Mucosa of rectum (tissue), 2 donors: ENCODE results near the gene FANCI.

Experiments
- H3K27ac ChIP-seq, 2 donors: one replicate each; pipeline ENCODE4 v1.7.0; 2013; ENCODE audit warnings: inconsistent platforms in 2 of 2, low read depth in 2 of 2, low read length in 2 of 2
- H3K27me3 ChIP-seq, 2 donors: one replicate each; pipeline ENCODE4 v1.7.0; 2013; ENCODE audit warnings: low read length in 2 of 2; ENCODE audit not compliant: control insufficient read depth in 2 of 2, insufficient read depth in 2 of 2
- H3K36me3 ChIP-seq, 2 donors: one replicate each; pipeline ENCODE4 v1.7.0; 2013; ENCODE audit warnings: low read length in 2 of 2; ENCODE audit not compliant: control insufficient read depth in 2 of 2, insufficient read depth in 2 of 2
- H3K4me1 ChIP-seq, 2 donors: one replicate each; pipeline ENCODE4 v1.7.0; 2013; ENCODE audit warnings: low read length in 2 of 2, mild to moderate bottlenecking in 1 of 2; ENCODE audit not compliant: control insufficient read depth in 2 of 2, insufficient read depth in 2 of 2
- H3K4me3 ChIP-seq, 2 donors: one replicate each; pipeline ENCODE4 v1.7.0; 2013; ENCODE audit warnings: low read length in 2 of 2
- H3K9ac ChIP-seq, 2 donors: one replicate each; pipeline ENCODE4 v1.7.0; 2013; ENCODE audit warnings: low read length in 2 of 2, low read depth in 1 of 2, mild to moderate bottlenecking in 1 of 2
- H3K9me3 ChIP-seq, 2 donors: one replicate each; pipeline ENCODE4 v1.7.0; 2013; ENCODE audit warnings: low read length in 2 of 2; ENCODE audit not compliant: control insufficient read depth in 2 of 2
- donor health status: healthy.
- donor health status: Normal muscosa, but diverticular disease.

Gene FANCI

DNA sequence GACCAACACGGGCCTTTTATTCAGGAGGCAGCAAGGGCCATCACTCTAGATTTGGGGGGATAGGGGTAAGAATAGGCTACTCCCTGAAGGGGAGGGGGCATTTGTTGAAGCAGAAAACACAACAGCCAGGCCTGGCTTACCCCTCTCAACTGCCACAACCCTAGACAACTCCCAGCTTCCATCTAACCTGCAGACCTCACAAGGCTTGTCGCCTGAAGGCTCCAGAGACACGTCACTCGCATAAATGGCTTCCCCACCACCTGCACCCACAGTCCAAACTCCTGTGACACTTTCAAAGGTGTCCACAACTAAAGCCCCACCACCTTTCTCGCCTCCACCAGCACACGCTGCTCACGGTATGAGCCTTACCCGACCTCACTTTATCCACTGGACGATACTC, 75.9 kb downstream of the FANCI start:
- Histone ChIP-seq H3K9me3 (no peaks in the 10 kb centered on the region), H3K9ac (no peak overlapping the region), H3K27me3 (no peaks in the 10 kb centered on the region), H3K36me3 (peaks cover 92 to 96% of the 10 kb centered on the region in 2 donors), H3K4me3 (no peak overlapping the region), H3K27ac (no peak overlapping the region), H3K4me1 (no peaks in the 10 kb centered on the region)

DNA sequence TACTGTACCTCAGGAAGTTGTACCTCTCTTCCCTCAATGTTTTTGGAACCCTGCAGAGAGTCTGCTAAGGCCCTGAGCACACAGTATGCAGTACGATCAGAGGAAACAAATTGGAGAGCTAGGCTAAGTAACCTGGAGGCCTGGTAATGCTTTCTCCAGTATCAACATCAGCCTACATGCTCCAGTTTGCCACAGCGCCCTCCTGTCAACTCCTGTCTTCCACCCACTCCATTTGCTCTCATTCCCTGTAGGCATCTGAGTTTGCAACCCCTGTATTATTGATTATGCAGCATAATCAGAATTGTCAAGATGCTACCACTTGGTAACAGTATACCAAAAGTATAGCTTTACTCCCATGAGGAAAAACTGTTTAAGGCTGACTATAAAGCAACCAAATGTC, 76.4 kb downstream of the FANCI start:
- H3K36me3 ChIP-seq, result peaks cover 90 to 97% of the 10 kb centered on the region in 2 donors
- H3K9ac ChIP-seq, result no peak overlapping the region
- no peaks in the 10 kb centered on the region for H3K4me1 ChIP-seq
- H3K27ac ChIP-seq, result no peak overlapping the region
- H3K4me3 ChIP-seq, result no peak overlapping the region
- no peaks in the 10 kb centered on the region for H3K27me3 ChIP-seq
- no peaks in the 10 kb centered on the region for H3K9me3 ChIP-seq

DNA sequence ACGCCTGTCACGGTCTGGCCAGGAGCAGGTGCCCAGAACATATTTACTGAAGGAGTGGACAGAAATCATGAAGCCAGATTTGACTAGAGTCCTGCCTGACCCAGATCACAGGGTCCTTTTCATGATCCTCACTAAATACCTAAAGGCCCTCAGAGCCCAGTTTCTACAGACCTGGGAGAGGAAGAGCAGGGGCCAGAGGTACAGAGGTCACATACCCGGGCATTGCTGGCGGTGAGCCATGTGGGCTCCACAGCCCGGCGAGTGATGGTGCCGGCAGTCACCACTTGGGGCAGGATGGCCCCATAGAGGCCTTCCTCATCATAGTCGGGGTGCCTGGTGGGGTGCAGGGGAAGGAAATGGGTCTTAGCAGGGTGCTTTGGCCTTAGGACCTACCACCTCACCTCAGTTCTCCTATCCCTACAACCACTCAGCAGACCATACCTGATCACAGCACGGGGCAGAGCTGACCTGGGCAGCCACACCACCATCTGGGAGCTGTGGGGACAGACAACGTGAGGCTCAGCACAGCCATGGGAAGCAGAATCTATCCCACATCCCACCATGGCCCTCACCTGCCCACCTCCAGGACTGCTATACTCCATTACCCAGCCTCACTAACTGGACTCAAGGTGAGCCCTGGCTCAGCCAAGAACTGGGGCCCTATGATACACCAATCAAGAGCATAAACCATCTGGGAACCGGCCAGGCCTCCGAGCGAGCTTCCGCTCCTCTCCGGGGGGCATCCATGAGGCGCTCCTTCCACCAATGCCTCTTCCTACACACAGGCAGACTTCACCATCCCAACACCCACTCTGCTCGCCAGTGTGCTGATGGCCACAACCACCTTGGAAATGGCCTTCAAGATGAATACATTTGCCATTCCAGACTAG, 78.0 kb downstream of the FANCI start:
- Histone ChIP-seq H3K9me3 (no peaks in the 10 kb centered on the region), H3K9ac (no peak overlapping the region), H3K27ac (no peak overlapping the region), H3K4me3 (no peak overlapping the region), H3K4me1 (no peaks in the 10 kb centered on the region), H3K36me3 (peaks cover 92 to 97% of the 10 kb centered on the region in 2 donors), H3K27me3 (no peaks in the 10 kb centered on the region)

DNA sequence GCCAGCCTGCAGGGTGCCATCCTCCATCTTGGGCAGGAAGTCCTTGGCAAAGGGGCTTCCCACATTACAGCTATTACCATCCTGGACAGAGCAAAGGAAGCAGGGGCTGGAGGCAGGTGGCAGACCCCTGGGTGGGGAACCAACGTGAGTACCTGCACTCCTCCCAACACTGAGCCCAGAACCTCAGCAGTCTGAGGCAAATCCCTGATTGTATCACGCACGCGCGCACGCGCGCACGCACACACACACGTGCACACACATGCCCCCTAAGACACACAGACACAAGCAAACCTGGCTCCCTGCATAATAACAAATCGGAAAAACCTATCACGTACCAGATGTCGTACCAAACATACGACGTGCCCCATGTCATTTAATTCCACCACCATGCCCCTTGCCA, 79.0 kb downstream of the FANCI start:
- Histone ChIP-seq H3K9ac (no peak overlapping the region), H3K4me1 (no peaks in the 10 kb centered on the region), H3K36me3 (peaks cover 94 to 98% of the 10 kb centered on the region in 2 donors), H3K27me3 (no peaks in the 10 kb centered on the region), H3K4me3 (no peak overlapping the region), H3K9me3 (no peaks in the 10 kb centered on the region), H3K27ac (no peak overlapping the region)

DNA sequence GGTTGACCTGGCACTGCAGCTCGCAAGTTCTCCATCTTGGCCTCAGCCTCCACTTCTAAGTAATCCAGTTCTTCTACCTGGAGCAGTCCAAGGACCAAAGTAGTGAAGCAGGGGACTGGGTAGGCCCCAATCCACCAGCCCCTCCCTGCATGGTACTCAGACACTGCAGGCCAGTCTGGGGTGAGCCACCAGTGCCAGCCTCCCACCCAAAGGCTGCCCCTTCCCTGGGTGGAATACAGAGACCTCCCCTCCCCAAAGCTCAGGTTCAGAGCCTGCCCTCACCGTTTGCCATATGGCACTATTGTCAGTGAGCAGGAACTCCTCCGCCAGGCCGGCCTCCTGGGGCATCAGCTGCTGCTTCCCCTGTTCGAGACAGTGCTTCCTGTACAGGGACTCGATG, 80.0 kb downstream of the FANCI start:
- H3K4me3 ChIP-seq, result no peak overlapping the region
- peaks cover 96 to 100% of the 10 kb centered on the region in 2 donors for H3K36me3 ChIP-seq
- H3K27me3 ChIP-seq, result no peaks in the 10 kb centered on the region
- no peaks in the 10 kb centered on the region for H3K9me3 ChIP-seq
- no peak overlapping the region for H3K9ac ChIP-seq
- no peak overlapping the region for H3K27ac ChIP-seq
- H3K4me1 ChIP-seq, result peaks cover under 1% of the 10 kb centered on the region in 2 donors

GRCh38 chr15:89325039-89325803, 81.4 kb downstream of the FANCI start:
- Histone ChIP-seq H3K4me1 (peaks cover 7 to 14% of the 10 kb centered on the region in 2 donors), H3K36me3 (peaks cover 96 to 99% of the 10 kb centered on the region in 2 donors), H3K27me3 (no peaks in the 10 kb centered on the region), H3K9ac (no peak overlapping the region), H3K27ac (no peak overlapping the region), H3K9me3 (no peaks in the 10 kb centered on the region), H3K4me3 (no peak overlapping the region)

DNA sequence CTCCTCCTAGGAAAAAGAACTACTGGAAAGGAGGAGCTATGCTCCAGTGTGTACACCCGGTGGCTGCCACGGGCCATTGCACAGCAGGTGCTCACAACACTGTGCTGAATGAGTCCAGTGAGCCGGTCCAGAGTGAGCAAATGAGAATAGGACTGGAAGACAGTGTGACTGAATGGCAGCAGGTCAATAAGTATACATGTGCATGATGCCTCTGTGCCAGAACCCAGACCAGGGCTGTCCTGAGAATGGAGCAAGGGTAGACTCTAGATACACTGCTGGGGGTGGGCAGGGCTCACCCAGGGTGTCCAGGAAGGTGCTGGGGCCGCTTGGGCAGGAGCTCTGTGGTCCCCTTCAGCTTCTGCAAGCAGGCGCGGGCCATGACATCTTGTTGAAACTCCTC, 82.5 kb downstream of the FANCI start:
- Histone ChIP-seq H3K36me3 (peaks cover 90 to 97% of the 10 kb centered on the region in 2 donors), H3K9ac (no peak overlapping the region), H3K27me3 (no peaks in the 10 kb centered on the region), H3K27ac (no peak overlapping the region), H3K9me3 (no peaks in the 10 kb centered on the region), H3K4me1 (peaks cover 13 to 25% of the 10 kb centered on the region in 2 donors), H3K4me3 (no peak overlapping the region)

DNA sequence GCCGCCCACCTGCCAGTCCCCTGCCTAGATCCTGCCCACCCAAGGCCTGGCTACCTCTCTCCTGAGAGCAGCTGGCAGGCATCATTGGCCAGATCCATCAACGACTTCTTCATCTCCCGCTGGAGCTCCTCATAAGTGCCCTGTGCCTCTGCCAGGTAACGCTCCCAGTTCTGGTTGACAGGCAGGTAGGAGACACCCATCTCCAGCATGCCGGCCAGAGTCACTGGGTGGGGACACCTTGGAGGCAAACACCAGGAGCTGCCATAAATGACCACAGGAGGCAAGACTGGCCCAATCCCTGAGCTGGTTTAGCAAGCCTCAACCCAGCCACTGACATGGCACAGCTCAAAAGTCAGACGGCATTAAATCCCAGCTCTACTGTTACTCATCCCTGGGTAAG, 83.3 kb downstream of the FANCI start:
- no peak overlapping the region for H3K4me3 ChIP-seq

DNA sequence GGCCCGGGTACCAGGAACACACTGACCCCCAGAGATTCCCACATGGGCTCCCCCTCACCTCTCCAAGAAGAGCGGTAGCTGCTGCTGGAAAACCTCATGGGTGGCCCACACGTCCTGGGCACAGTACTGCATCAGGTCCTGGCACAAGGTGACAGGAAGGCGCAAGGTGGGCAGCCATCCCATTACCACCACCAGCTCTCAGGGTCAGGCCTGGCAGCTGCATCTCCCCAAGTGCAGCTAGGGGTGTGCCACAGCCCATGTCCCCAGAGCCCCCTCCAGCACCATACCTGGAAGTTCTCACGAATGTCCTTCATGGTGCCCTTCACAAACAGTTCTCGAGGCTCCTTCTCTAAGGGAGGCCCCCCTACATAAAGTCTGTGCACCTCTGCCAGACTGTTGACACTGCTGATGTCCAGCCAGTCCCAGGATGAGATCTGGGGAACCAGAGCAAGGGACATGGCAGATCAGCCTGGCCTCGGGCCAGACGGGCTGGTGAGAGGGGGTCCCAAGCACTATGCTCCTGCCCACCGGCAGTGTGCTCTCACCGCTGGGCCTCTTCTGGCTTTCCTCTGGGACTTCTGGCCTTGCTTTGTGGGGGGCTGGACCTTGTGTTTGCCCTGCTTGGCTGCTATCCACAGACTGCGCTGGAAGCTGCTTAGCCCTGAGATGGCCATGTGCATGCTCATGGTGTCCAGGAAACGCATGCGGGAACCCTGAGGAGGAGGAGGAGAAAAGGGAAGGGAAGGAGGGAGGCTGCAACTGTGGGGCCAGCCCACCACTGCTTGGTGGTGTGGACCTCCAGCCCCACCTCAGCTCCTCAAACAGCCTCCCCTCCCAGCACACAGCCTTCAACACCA, 84.8 kb downstream of the FANCI start:
- no peaks in the 10 kb centered on the region for H3K9me3 ChIP-seq
- no peak overlapping the region for H3K4me3 ChIP-seq
- peak overlapping the region in 1 of 2 donors; percentile 50 for H3K27ac ChIP-seq
- peaks cover 77 to 89% of the 10 kb centered on the region in 2 donors for H3K36me3 ChIP-seq
- H3K4me1 ChIP-seq, result peaks cover 33 to 44% of the 10 kb centered on the region in 2 donors
- no peaks in the 10 kb centered on the region for H3K27me3 ChIP-seq
- no peak overlapping the region for H3K9ac ChIP-seq

More for the DNA sequence above, 83.3 kb downstream of the FANCI start:
- H3K4me1 ChIP-seq, result peaks cover 21 to 33% of the 10 kb centered on the region in 2 donors
- no peaks in the 10 kb centered on the region for H3K9me3 ChIP-seq
- no peak overlapping the region for H3K9ac ChIP-seq
- peaks cover 87 to 97% of the 10 kb centered on the region in 2 donors for H3K36me3 ChIP-seq
- peak overlapping the region in 1 of 2 donors; percentile 3 for H3K27ac ChIP-seq
- H3K27me3 ChIP-seq, result no peaks in the 10 kb centered on the region
